Left lung (tissue), 10 donors: ENCODE measurements around the gene TRAPPC10. TPM values are rescaled to one million over a fixed set of nuclear protein-coding genes. Genes with fewer than 3 reads are reported as not detected.

Source experiments
- ATAC-seq: fragments of 200-7000 bp; cut with Tn5 transposase; one replicate; pipeline ENCODE4 v1.9.1; 2020; ENCODE audit warnings: moderate library complexity
- DNase-seq, 4 donors: peaks; one replicate each; pipeline ENCODE4 v3.0.0-alpha.2; 2013 to 2020
- H3K27ac ChIP-seq, 2 donors: fragments of 200-600 bp; sonication (generic) in 1 of 2; one replicate each; pipeline versions ENCODE4 v1.5.0 to v1.8.0; 2020 to 2021
- H3K27me3 ChIP-seq, 2 donors: fragments of 200-600 bp; sonication (generic) in 1 of 2; one replicate each; pipeline versions ENCODE4 v1.5.0 to v1.8.0; 2020 to 2021
- H3K36me3 ChIP-seq, 2 donors: fragments of 200-600 bp; sonication (generic) in 1 of 2; one replicate each; pipeline versions ENCODE4 v1.5.0 to v1.8.0; 2020 to 2021
- H3K4me1 ChIP-seq, 2 donors: fragments of 200-600 bp; one replicate each; pipeline ENCODE4 v1.8.0; 2021
- H3K4me3 ChIP-seq, 2 donors: fragments of 200-600 bp; sonication (generic) in 1 of 2; one replicate each; pipeline versions ENCODE4 v1.5.0 to v1.8.0; 2020 to 2021; ENCODE audit warnings: mild to moderate bottlenecking in 1 of 2
- H3K9me3 ChIP-seq, 2 donors: fragments of 200-600 bp; sonication (generic) in 1 of 2; one replicate each; pipeline versions ENCODE4 v1.5.0 to v1.8.0; 2020 to 2021
- CTCF ChIP-seq, 2 donors: fragments of 200-600 bp; sonication (generic) in 1 of 2; IDR thresholded peaks; one replicate each; pipeline versions ENCODE4 v1.5.0 to v1.8.0; 2021; ENCODE audit warnings: antibody characterized with exemption in 2 of 2
- intact Hi-C, 2 donors: fragments of 100-400 bp; cut with DNase I; formaldehyde crosslinking; loops; one replicate each; pipeline versions ENCODE4 v1.11.2 to v1.14.2; 2022
- polyA plus RNA-seq, 6 donors: library from polyadenylated mRNA; unstranded; fragments of 120-200 nt; gene quantifications; one replicate each; pipeline ENCODE4 v1.2.1, GENCODE V29; 2013; ENCODE audit not compliant: insufficient read length in 6 of 6
- total RNA-seq, 2 donors: library from RNA; stranded (reverse); fragmentation: NEBNext Ultra II Directional; extraction: Animal tissue kit (Norgen Biotek cat#: 25700); gene quantifications; one replicate each; pipeline ENCODE4 v1.2.1, GENCODE V29; 2021
- donor health status: DM: no; HTN: yes; CAD: no.
- donor health status: DM: no; HTN: no; CAD: no.

Gene TRAPPC10
- total and polyA plus RNA-seq, 8 donors: 26.6 to 43.5 (median 29.1) TPM

- intact Hi-C loops: no loop called here
- no peak for DNase-seq
- no peak overlapping the region for H3K4me3 ChIP-seq
- no peaks in the 10 kb centered on the region for H3K27me3 ChIP-seq
- peak overlapping the region in 1 of 2 donors; percentile 75 for H3K27ac ChIP-seq
- ATAC-seq: no peak
- peaks cover 0 to 99% of the 10 kb centered on the region in 2 donors for H3K36me3 ChIP-seq
- no peak for TF ChIP-seq CTCF (IDR thresholded peaks at IDR 0.05)
- H3K4me1 ChIP-seq: peaks cover 0 to 67% of the 10 kb centered on the region in 2 donors
- no peaks in the 10 kb centered on the region for H3K9me3 ChIP-seq
Observed at GRCh38 chr21:44088401-44088780, 76.3 kb downstream of the TRAPPC10 start.

DNA sequence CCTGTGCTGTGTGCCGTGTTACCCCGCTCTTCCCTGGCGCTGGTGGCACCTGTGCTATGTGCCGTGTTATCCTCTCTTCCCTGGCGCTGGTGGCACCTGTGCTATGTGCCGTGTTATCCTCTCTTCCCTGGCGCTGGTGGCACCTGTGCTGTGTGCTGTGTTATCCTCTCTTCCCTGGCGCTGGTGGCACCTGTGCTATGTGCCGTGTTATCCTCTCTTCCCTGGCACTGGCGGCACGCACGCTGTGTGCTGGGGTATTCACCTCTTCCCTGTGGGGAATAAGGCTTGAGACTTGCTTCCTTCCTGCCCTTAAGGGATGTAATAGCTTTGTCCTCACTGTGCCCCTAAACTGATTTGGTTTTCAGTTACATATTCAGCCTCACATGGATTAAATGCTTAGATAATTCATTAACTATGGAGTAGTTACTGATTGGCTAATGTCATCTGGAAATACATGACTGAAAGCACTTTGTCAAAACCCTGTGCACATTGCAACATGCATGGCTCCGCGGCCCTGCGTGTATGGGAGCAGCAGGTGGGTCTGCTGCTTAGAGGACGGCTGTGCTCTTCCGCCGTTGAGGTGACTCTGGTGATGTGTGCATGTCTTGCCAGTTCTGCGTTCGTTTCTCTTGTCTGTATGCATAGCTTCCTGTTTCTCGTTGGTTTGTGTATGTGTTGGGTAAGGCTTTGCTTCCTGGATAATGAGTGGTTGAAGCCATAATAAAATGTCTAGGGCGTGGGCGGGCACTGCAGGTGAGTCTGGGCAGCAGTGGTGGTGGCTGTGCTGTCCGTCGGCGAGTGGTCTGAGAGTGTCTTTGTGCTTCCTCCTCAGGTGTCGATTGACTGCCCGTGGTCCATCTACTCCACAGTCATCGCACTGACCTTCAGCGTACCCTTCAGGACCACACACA is 77.1 kb downstream of the TRAPPC10 start:
- TF ChIP-seq CTCF (IDR thresholded peaks at IDR 0.05): no peak
- H3K27me3 ChIP-seq: no peaks in the 10 kb centered on the region
- H3K4me3 ChIP-seq: no peak overlapping the region
- ATAC-seq (peak; percentile 24), DNase-seq (peak in 1 of 4 donors; percentile 31)
- H3K4me1 ChIP-seq: peaks cover 0 to 58% of the 10 kb centered on the region in 2 donors
- no peaks in the 10 kb centered on the region for H3K9me3 ChIP-seq
- H3K36me3 ChIP-seq: peaks cover 0 to 99% of the 10 kb centered on the region in 2 donors
- intact Hi-C loops: no loop called here
- H3K27ac ChIP-seq: peak overlapping the region in 1 of 2 donors; percentile 54

- no peaks in the 10 kb centered on the region for H3K27me3 ChIP-seq
- peak overlapping the region in 1 of 2 donors; percentile 54 for H3K27ac ChIP-seq
- no peak for TF ChIP-seq CTCF (IDR thresholded peaks at IDR 0.05)
- no peak for ATAC-seq
- peaks cover 0 to 49% of the 10 kb centered on the region in 2 donors for H3K4me1 ChIP-seq
- no peak for DNase-seq
- intact Hi-C loops: no loop called here
- H3K9me3 ChIP-seq: no peaks in the 10 kb centered on the region
- peaks cover 0 to 98% of the 10 kb centered on the region in 2 donors for H3K36me3 ChIP-seq
- H3K4me3 ChIP-seq: no peak overlapping the region
Observed at GRCh38 chr21:44090325-44090724, 78.2 kb downstream of the TRAPPC10 start.

GRCh38 chr21:44092211-44092610 is 80.1 kb downstream of the TRAPPC10 start:
- peaks cover 0 to 34% of the 10 kb centered on the region in 2 donors for H3K4me1 ChIP-seq
- peaks cover 0 to 83% of the 10 kb centered on the region in 2 donors for H3K36me3 ChIP-seq
- intact Hi-C loops: no loop called here

More at GRCh38 chr21:44092211-44092610, 80.1 kb downstream of the TRAPPC10 start:
- no peaks in the 10 kb centered on the region for H3K9me3 ChIP-seq
- no peak overlapping the region for H3K4me3 ChIP-seq
- ATAC-seq (no peak), DNase-seq (no peak)
- H3K27me3 ChIP-seq: no peaks in the 10 kb centered on the region
- no peak for TF ChIP-seq CTCF (IDR thresholded peaks at IDR 0.05)
- H3K27ac ChIP-seq: no peak overlapping the region
